HepG2 (cell line): ENCODE measurements around the gene C1orf116. TPM values are rescaled to one million over a fixed set of nuclear protein-coding genes. Genes with fewer than 3 reads are reported as not detected.

Experiments used
- DNMT3B ChIP-seq: conservative IDR thresholded peaks from 2 replicates; pipeline ENCODE4 v1.6.1; 2016; ENCODE audit warnings: missing biosample characterization, control low read depth
- DPF2 ChIP-seq: sonication (generic); formaldehyde crosslinking; IDR thresholded peaks from 2 replicates; pipeline ENCODE4 v1.4.0; 2020; ENCODE audit warnings: mild to moderate bottlenecking, low read depth, missing genetic modification reagents, borderline replicate concordance
- FOSL2 ChIP-seq: sonication (generic); formaldehyde crosslinking; IDR thresholded peaks from 2 replicates; pipeline ENCODE4 v1.4.0; 2020; ENCODE audit warnings: missing genetic modification reagents
- NCOA5 ChIP-seq: sonication (generic); formaldehyde crosslinking; IDR thresholded peaks from 2 replicates; pipeline ENCODE4 v1.4.0; 2020; ENCODE audit warnings: missing genetic modification reagents
- PHF8 ChIP-seq: sonication (generic); formaldehyde crosslinking; IDR thresholded peaks from 2 replicates; pipeline ENCODE4 v1.5.0; 2020; ENCODE audit warnings: missing genetic modification reagents
- POLR2G ChIP-seq: fragments of 200-400 bp; formaldehyde crosslinking; IDR thresholded peaks from 2 replicates; pipeline ENCODE4 v1.6.1; 2018; ENCODE audit warnings: mild to moderate bottlenecking, low read depth, low read length, moderate library complexity
- RNF2 ChIP-seq: fragments of 450-650 bp; conservative IDR thresholded peaks from 2 replicates; pipeline ENCODE4 v1.6.1; 2016; ENCODE audit warnings: low read depth
- SIN3A ChIP-seq: IDR thresholded peaks from 2 replicates; pipeline ENCODE4 v1.6.1; 2011; ENCODE audit warnings: low read depth, mild to moderate bottlenecking, control low read depth, low read length, borderline replicate concordance
- SOX5 ChIP-seq: IDR thresholded peaks from 2 replicates; pipeline ENCODE4 v1.6.1; 2016; ENCODE audit warnings: borderline replicate concordance
- SRSF9 ChIP-seq: fragments of 200-400 bp; formaldehyde crosslinking; IDR thresholded peaks from 2 replicates; pipeline ENCODE4 v1.6.1; 2018; ENCODE audit warnings: borderline replicate concordance, mild to moderate bottlenecking, low read depth, low read length; ENCODE audit not compliant: insufficient read depth, poor library complexity, severe bottlenecking
- ZBTB42 ChIP-seq: sonication (generic); formaldehyde crosslinking; IDR thresholded peaks from 2 replicates; pipeline ENCODE4 v1.5.0; 2020; ENCODE audit warnings: mild to moderate bottlenecking, missing genetic modification reagents
- ZNF225 ChIP-seq: sonication (generic); formaldehyde crosslinking; IDR thresholded peaks from 2 replicates; pipeline ENCODE4 v1.4.0; 2020; ENCODE audit warnings: mild to moderate bottlenecking, missing genetic modification reagents
- ZNF451 ChIP-seq: sonication (generic); formaldehyde crosslinking; IDR thresholded peaks from 2 replicates; pipeline ENCODE4 v1.5.0; 2020; ENCODE audit warnings: mild to moderate bottlenecking, missing genetic modification reagents
- ZNF766 ChIP-seq: sonication (generic); formaldehyde crosslinking; IDR thresholded peaks from 2 replicates; pipeline ENCODE4 v1.5.0; 2020; ENCODE audit warnings: missing genetic modification reagents, borderline replicate concordance
- polyA plus RNA-seq, 8 experiments: library from polyadenylated mRNA; depleted of rRNA in 3 of 8; stranded (reverse) in 7 of 8; unstranded in 1 of 8; fragments of >200 nt; fragmentation: Illumina TruSeq in 4 of 8; extraction: Trizol in 4 of 8; gene quantifications; 2 replicates each; pipeline versions ENCODE4 v1.2.1 to v1.2.3, GENCODE V29; 2011 to 2016; ENCODE audit warnings: low read depth in 4 of 8, missing spikeins in 1 of 8, mixed read lengths in 1 of 8; ENCODE audit not compliant: insufficient read depth in 1 of 8
- total RNA-seq, 5 experiments: library from RNA; depleted of rRNA; stranded (reverse); fragments of >200 nt; fragmentation: Illumina TruSeq; extraction: Trizol; gene quantifications; 2 replicates each; pipeline ENCODE4 v1.2.3, GENCODE V29; 2016; ENCODE audit warnings: low read depth in 1 of 5
- TF ChIP-seq, protein P1 (sequence below): sonication (generic); formaldehyde crosslinking; IDR thresholded peaks from 2 replicates; pipeline ENCODE4 v1.4.0; 2020; ENCODE audit warnings: missing genetic modification reagents, mild to moderate bottlenecking, borderline replicate concordance
- TF ChIP-seq, protein P2 (sequence below): sonication (generic); formaldehyde crosslinking; IDR thresholded peaks from 2 replicates; pipeline ENCODE4 v1.4.0; 2020; ENCODE audit warnings: missing genetic modification reagents, mild to moderate bottlenecking, borderline replicate concordance
- TF ChIP-seq, protein P3 (sequence below): IDR thresholded peaks from 2 replicates; pipeline ENCODE4 v1.6.1; 2016; ENCODE audit warnings: mild to moderate bottlenecking
- TF ChIP-seq, protein P4 (sequence below): fragments of 450-650 bp; IDR thresholded peaks from 2 replicates; pipeline ENCODE4 v1.6.1; 2017; ENCODE audit warnings: mild to moderate bottlenecking

C1orf116 gene
- total and polyA plus RNA-seq, 2 of the 13 experiments (the other 11 are each of a cell fraction or from before 2014, with no cell fraction given), result 0.51 to 0.95 TPM

DNA sequence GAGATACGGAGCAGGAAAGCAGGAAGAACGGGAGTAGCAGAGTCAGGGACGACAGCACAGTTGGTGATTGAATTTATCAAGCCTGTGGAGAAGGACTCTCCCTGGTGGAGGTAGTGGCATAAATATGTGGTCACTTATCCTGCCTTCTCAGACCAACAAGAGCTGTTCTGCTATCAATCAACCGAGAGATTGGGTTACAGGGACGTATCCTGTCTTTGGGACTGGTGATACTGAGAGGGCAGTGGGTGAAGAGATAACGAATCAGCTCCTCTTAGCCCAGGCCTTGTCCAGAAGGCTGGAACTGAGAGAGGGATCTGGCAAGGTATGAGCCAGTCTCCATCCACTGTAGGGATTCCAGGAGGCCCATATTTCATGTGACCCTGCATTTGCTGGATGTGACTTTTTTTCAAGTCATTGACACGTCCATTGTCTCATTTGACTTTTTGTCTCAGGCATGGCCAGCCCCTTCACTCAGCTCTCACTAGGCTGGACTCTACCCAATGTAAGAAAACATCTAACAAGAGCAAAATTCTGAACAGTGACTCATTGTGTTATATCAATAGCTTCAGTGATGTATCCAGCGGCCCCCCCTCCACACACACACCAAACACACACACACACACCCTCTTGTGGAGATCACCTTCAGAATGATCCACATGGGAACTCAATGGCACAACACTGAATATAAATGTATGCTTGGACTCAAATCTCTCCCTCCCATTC, 11.3 kb downstream of the C1orf116 start (continued):
- TF ChIP-seq DPF2 (CRISPR knock-in tag) (no peak), ZBTB42 (CRISPR knock-in tag) (no peak), DNMT3B (no peak), FOSL2 (CRISPR knock-in tag) (peak; percentile 84), RNF2 (no peak), SRSF9 (no peak), ZNF225 (CRISPR knock-in tag) (no peak), PHF8 (no peak), ZNF451 (no peak), SOX5 (CRISPR knock-in tag) (peak; percentile 78), NCOA5 (CRISPR knock-in tag) (no peak), ZNF766 (CRISPR knock-in tag) (no peak), POLR2G (peak; percentile 37; the same call in 1 of the 2 replicates), SIN3A (no peak)
- TF ChIP-seq, protein P1, sequence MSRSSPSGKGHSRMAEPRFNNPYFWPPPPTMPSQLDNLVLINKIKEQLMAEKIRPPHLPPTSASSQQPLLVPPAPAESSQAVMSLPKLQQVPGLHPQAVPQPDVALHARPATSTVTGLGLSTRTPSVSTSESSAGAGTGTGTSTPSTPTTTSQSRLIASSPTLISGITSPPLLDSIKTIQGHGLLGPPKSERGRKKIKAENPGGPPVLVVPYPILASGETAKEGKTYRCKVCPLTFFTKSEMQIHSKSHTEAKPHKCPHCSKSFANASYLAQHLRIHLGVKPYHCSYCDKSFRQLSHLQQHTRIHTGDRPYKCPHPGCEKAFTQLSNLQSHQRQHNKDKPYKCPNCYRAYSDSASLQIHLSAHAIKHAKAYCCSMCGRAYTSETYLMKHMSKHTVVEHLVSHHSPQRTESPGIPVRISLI (CRISPR knock-in tag), result peak; percentile 71; the same call in 1 of the 2 replicates
- TF ChIP-seq, protein P2, sequence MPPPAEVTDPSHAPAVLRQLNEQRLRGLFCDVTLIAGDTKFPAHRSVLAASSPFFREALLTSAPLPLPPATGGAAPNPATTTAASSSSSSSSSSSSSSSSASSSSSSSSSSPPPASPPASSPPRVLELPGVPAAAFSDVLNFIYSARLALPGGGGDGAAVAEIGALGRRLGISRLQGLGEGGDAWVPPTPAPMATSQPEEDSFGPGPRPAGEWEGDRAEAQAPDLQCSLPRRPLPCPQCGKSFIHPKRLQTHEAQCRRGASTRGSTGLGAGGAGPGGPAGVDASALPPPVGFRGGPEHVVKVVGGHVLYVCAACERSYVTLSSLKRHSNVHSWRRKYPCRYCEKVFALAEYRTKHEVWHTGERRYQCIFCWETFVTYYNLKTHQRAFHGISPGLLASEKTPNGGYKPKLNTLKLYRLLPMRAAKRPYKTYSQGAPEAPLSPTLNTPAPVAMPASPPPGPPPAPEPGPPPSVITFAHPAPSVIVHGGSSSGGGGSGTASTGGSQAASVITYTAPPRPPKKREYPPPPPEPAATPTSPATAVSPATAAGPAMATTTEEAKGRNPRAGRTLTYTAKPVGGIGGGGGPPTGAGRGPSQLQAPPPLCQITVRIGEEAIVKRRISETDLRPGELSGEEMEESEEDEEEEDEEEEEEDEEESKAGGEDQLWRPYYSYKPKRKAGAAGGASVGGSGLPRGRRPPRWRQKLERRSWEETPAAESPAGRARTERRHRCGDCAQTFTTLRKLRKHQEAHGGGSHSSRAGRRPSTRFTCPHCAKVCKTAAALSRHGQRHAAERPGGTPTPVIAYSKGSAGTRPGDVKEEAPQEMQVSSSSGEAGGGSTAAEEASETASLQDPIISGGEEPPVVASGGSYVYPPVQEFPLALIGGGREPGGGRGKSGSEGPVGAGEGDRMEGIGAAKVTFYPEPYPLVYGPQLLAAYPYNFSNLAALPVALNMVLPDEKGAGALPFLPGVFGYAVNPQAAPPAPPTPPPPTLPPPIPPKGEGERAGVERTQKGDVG (CRISPR knock-in tag), result no peak
- TF ChIP-seq, protein P3, sequence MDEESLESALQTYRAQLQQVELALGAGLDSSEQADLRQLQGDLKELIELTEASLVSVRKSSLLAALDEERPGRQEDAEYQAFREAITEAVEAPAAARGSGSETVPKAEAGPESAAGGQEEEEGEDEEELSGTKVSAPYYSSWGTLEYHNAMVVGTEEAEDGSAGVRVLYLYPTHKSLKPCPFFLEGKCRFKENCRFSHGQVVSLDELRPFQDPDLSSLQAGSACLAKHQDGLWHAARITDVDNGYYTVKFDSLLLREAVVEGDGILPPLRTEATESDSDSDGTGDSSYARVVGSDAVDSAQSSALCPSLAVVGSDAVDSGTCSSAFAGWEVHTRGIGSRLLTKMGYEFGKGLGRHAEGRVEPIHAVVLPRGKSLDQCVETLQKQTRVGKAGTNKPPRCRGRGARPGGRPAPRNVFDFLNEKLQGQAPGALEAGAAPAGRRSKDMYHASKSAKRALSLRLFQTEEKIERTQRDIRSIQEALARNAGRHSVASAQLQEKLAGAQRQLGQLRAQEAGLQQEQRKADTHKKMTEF (CRISPR knock-in tag), result 0 out of 2 replicates have a peak, but pooled peaks have one; percentile 15
- TF ChIP-seq, protein P4, sequence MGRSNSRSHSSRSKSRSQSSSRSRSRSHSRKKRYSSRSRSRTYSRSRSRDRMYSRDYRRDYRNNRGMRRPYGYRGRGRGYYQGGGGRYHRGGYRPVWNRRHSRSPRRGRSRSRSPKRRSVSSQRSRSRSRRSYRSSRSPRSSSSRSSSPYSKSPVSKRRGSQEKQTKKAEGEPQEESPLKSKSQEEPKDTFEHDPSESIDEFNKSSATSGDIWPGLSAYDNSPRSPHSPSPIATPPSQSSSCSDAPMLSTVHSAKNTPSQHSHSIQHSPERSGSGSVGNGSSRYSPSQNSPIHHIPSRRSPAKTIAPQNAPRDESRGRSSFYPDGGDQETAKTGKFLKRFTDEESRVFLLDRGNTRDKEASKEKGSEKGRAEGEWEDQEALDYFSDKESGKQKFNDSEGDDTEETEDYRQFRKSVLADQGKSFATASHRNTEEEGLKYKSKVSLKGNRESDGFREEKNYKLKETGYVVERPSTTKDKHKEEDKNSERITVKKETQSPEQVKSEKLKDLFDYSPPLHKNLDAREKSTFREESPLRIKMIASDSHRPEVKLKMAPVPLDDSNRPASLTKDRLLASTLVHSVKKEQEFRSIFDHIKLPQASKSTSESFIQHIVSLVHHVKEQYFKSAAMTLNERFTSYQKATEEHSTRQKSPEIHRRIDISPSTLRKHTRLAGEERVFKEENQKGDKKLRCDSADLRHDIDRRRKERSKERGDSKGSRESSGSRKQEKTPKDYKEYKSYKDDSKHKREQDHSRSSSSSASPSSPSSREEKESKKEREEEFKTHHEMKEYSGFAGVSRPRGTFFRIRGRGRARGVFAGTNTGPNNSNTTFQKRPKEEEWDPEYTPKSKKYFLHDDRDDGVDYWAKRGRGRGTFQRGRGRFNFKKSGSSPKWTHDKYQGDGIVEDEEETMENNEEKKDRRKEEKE, result no peak
